Spinal cord (tissue), 10 donors: ENCODE data around the gene ARMCX5. TPM values are rescaled to one million over a fixed set of nuclear protein-coding genes. Genes with fewer than 3 reads are reported as not detected.

Experiments
- DNase-seq, 6 donors: peaks; one replicate each; pipeline versions ENCODE4 v3.0.0 to v3.0.0-alpha.2; 2013 to 2015; ENCODE audit warnings: low spot score in 6 of 6, low read depth in 4 of 6
- H3K27ac ChIP-seq: one replicate; pipeline ENCODE4 v1.5.1; 2013; ENCODE audit warnings: low read depth, low read length, control low read depth
- H3K27me3 ChIP-seq: one replicate; pipeline ENCODE4 v1.6.1; 2013; ENCODE audit warnings: low read length; ENCODE audit not compliant: control insufficient read depth, insufficient read depth
- H3K36me3 ChIP-seq: one replicate; pipeline ENCODE4 v1.6.1; 2013; ENCODE audit warnings: low read length; ENCODE audit not compliant: control insufficient read depth, insufficient read depth
- H3K4me1 ChIP-seq: one replicate; pipeline ENCODE4 v1.6.1; 2013; ENCODE audit warnings: low read length; ENCODE audit not compliant: control insufficient read depth, insufficient read depth
- H3K4me3 ChIP-seq: one replicate; pipeline ENCODE4 v1.5.1; 2013; ENCODE audit warnings: low read depth, low read length, control low read depth
- H3K9me3 ChIP-seq: one replicate; pipeline ENCODE4 v1.6.1; 2013; ENCODE audit warnings: low read length; ENCODE audit not compliant: control insufficient read depth, insufficient read depth
- WGBS: methylation state at CpG from one replicate; pipeline ENCODE4 v1.1.5; 2013; ENCODE audit warnings: missing lambda C conversion rate; ENCODE audit not compliant: insufficient coverage; 5-methylcytosine and 5-hydroxymethylcytosine counted together
- long read RNA-seq, 4 donors: transcript quantifications; one replicate each; lab custom pipeline, GENCODE V29; 2026
- polyA plus RNA-seq, 2 donors: library from polyadenylated mRNA; unstranded; fragments of 120-200 nt; gene quantifications; one replicate each; pipeline ENCODE4 v1.2.1, GENCODE V29; 2013; ENCODE audit not compliant: insufficient read length in 2 of 2
- total RNA-seq, 2 donors: library from RNA; depleted of rRNA in 1 of 2; stranded (reverse); fragments of 120-200 nt in 1 of 2; fragments of >200 nt in 1 of 2; gene quantifications; one replicate each; pipeline versions ENCODE4 v1.2.3 to v1.2.4, GENCODE V29; 2013 to 2014
- donor health status: healthy.

ARMCX5 gene
- 10 to 100 TPM; 21.7 to 25.2 TPM for total RNA-seq
- polyA plus RNA-seq = 1 to 10 TPM; 7.4 to 9.9 TPM
- long read RNA-seq, donor 1, full-length matches to known transcripts = 13 of 13 reads
- long read RNA-seq, donor 1, partial matches to known transcripts = 0 of 13 reads
- long read RNA-seq, donor 1, other reads (novel, unspliced or antisense) = 0 of 13 reads
- long read RNA-seq, donor 2, full-length matches to known transcripts = 5 of 5 reads
- long read RNA-seq, donor 2, partial matches to known transcripts = 0 of 5 reads
- long read RNA-seq, donor 2, other reads (novel, unspliced or antisense) = 0 of 5 reads
- long read RNA-seq, donor 3, full-length matches to known transcripts = 7 of 7 reads
- long read RNA-seq, donor 3, partial matches to known transcripts = 0 of 7 reads
- long read RNA-seq, donor 3, other reads (novel, unspliced or antisense) = 0 of 7 reads
- long read RNA-seq, donor 4, full-length matches to known transcripts = 34 of 34 reads
- long read RNA-seq, donor 4, partial matches to known transcripts = 0 of 34 reads
- long read RNA-seq, donor 4, other reads (novel, unspliced or antisense) = 0 of 34 reads

DNA sequence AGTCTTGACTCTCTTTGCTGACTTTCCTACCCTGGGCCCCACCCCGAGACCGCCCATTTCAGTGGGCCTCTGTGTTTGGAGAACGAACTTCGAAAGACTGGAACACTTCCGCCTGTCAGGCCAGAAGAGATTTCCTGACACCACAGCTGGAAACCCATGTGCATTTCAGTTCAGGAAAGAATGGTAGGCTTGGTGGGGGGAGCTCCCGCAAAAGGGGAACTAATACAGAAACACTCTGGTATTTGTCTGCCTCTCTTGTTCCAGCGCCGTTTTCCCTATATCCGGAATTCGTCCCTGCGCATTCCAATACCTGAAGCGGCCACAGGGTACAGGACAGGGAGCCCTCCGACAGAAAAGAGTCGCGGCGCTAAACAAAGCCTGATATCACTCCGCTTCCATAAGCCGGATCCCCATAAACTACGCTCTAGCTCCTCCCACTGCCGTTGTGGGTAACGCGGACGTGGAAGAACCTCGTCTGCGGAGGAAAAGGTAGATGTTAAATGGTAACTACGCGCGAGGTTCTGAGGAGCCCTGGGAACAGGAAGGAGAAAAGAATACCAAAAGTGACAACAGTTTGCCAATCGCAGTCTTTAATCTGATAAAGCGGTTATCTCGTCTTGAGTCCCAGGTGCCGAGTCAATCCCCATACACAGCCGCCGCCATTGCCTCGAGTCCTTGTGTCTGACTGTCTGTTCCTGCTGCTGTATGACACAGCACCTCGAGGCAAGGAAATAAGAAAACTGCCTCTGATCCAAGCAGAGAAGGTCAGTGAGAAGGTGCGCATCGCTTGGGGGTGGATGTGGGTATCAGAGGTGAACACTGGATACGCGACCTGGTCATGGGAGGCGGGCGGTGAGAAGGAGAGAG, at the start of gene ARMCX5:
Gene ARMCX5 (plus strand): TSS at position 432 of the 867 bp plus-strand sequence. CDS start 2,627 bp downstream, outside the sequence.
- Histone ChIP-seq H3K4me1 (no peaks in the 10 kb centered on the region), H3K27me3 (no peaks in the 10 kb centered on the region), H3K4me3 (peak within 1 kb of the TSS; percentile 58), H3K36me3 (no peaks in the 10 kb centered on the region), H3K27ac (peak within 1 kb of the TSS; percentile 80), H3K9me3 (no peaks in the 10 kb centered on the region)
- WGBS = 27% methylated on average over 20 of the region's 42 CpGs
- peak; percentile 60 to 96 (median 77) for DNase-seq

DNA sequence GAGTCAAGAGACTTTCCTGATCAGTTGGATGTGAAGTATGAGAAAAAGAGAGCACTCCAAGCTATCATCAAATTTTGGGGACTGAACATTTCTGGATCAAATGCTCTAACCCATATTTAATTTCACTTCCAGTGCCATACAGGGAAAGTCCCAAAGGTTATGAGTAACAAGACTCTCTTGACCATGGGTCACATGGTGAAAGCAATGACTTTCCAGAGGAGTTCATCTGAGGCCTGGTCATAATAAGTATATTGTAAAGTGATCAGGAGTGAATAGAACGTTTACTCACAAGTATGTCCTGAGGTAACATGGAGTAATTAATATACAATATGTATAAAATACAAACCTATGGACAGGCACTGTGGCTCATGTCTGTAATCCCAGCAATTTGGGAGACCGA, 40.7 kb upstream of the ARMCX5 start:
- WGBS = no CpG with 5 or more reads among the region's 2 CpGs
- H3K36me3 ChIP-seq = no peaks in the 10 kb centered on the region
- no peak for DNase-seq
- no peak overlapping the region for H3K27ac ChIP-seq
- H3K4me3 ChIP-seq = no peak overlapping the region
- H3K9me3 ChIP-seq = no peaks in the 10 kb centered on the region
- peaks cover 3% of the 10 kb centered on the region for H3K27me3 ChIP-seq
- H3K4me1 ChIP-seq = no peaks in the 10 kb centered on the region

DNA sequence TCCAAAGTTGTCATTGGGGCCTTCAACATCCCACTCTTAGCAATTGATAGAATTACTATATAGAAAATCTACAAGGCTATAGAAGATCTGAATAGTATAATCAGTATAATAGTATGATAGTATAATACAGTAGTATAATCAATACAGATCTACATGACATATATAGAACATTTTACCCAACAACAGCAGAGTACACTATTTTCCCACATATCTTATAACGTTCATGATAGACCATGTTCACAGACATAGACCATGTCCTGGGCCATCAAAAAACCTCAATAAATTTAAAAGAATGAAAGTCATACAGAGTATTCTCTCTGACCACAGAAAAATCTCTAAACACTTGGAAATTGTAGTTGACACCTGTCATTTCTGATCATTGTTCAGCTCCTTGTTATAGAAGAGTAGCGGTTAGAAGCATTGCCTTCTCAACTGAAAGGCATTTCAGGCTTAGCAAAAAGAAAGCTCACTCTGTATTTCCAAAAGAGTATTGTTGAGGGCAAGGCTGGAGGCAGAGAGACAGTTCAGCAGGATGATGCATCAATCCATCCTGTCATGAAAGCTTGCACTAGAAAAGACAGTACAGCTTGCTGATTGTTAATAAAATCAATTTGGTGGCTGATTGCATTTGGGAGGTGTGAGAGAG, 38.8 kb upstream of the ARMCX5 start:
- H3K27ac ChIP-seq = no peak overlapping the region
- H3K4me1 ChIP-seq = no peaks in the 10 kb centered on the region
- H3K36me3 ChIP-seq = no peaks in the 10 kb centered on the region
- 14% methylated on average over 1 of the region's 2 CpGs for WGBS
- peaks cover 3% of the 10 kb centered on the region for H3K27me3 ChIP-seq
- DNase-seq = no peak
- no peaks in the 10 kb centered on the region for H3K9me3 ChIP-seq
- no peak overlapping the region for H3K4me3 ChIP-seq

DNA sequence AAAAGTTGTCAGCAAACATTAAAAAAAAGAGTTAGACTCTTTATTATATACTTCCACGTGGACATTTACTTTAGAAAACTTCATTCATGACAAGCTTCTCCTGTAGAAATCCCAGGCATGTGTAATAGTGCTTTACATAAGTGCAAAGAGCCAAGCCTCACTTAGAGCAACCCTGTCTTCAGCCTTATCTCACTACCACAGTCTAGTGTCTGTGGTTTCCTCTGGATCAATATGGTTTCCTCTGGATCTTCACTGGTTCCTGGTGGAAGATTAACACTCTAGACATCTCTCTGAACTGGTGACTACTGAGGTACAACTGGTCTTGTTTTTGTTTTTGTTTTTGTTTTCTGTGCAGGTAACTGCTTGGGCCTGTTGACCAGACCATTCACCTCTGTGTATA, 18.4 kb upstream of the ARMCX5 start:
- Histone ChIP-seq H3K9me3 (no peaks in the 10 kb centered on the region), H3K36me3 (no peaks in the 10 kb centered on the region), H3K27ac (no peak overlapping the region), H3K27me3 (peaks cover 3% of the 10 kb centered on the region), H3K4me1 (no peaks in the 10 kb centered on the region), H3K4me3 (no peak overlapping the region)
- DNase-seq = no peak
- WGBS = no CpG with 5 or more reads among the region's 1 CpG

DNA sequence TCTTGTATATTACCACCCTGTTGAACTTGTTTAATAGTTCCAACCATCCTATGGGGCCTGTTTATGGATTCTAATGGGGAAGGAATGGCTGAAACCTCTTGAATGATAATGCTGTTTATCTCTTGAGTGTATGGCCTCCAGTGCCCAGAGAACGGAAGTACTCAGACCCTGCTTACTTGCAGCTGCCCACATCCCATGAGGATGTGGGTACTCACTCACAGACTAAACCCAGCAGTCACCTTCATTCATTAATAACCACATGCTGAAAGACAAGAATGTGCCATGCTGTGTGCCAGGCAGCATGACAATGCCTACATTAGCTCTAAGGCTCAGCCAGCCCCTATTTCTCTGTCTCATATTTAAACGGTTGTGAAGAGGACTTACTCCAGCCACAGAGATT, 5.9 kb upstream of the ARMCX5 start:
- Histone ChIP-seq H3K4me1 (no peaks in the 10 kb centered on the region), H3K36me3 (no peaks in the 10 kb centered on the region), H3K27ac (no peak overlapping the region), H3K9me3 (no peaks in the 10 kb centered on the region), H3K4me3 (no peak overlapping the region), H3K27me3 (no peaks in the 10 kb centered on the region)
- WGBS = 69% methylated on average over 2 of the region's 2 CpGs
- DNase-seq = no peak

DNA sequence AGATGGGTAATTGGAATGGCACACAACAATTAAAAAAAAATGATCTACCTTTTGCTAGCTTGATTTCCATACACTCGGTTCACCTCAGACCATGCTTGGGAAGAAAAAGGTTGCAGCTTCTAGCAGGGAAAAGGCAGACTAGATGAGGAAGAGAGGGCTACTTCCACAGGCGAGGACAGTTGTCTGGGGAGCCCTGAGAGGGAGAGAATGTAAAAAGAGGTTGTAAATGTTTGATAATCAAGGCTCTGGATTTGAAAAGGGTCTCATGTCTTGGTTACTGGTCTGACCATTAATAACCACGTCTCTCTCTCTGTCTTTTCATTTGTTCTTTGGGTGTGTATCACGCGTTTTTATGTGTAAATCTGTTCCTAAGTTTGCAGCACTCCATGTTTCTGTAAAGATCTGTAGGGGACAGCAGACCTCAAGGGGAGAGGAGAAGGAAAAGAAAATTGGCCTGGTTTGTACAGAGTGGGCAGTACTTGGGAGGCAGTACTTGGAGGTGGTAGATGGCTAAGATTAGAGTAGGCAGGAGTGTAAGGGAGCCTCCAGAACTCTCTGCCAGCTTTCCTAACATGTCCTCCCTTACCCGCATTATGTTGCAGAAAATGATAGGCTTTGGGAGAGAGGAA, 750 bp downstream of the ARMCX5 start:
- H3K4me1 ChIP-seq = no peaks in the 10 kb centered on the region
- peak overlapping the region; percentile 80 for H3K27ac ChIP-seq
- WGBS = 0% methylated on average over 3 of the region's 6 CpGs
- H3K4me3 ChIP-seq = peak overlapping the region; percentile 58
- H3K9me3 ChIP-seq = no peaks in the 10 kb centered on the region
- DNase-seq = peak in 4 of 6 donors; percentile 8 to 52 (median 24)
- H3K27me3 ChIP-seq = no peaks in the 10 kb centered on the region
- no peaks in the 10 kb centered on the region for H3K36me3 ChIP-seq

DNA sequence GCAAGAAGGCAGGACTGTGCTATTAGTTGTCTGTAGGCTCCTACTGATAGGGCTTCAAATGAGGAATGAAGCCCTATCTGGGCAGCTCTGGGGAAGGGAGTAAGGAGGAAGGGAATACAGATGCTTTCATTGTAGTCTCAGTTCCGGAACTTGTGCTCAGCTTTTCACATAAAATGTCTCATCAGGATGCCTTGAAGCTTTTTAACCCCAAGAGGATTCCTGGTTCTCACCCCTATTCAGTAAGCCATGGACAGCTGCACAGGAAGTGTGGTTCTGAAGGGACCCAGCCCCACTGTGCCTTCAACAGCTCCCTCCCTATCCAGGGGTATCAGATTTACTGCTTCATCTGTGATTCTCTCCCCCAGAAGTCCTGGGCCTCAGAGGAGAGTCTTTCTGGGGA, 5.0 kb downstream of the ARMCX5 start:
- Histone ChIP-seq H3K27me3 (no peaks in the 10 kb centered on the region), H3K4me3 (no peak overlapping the region)

DNA sequence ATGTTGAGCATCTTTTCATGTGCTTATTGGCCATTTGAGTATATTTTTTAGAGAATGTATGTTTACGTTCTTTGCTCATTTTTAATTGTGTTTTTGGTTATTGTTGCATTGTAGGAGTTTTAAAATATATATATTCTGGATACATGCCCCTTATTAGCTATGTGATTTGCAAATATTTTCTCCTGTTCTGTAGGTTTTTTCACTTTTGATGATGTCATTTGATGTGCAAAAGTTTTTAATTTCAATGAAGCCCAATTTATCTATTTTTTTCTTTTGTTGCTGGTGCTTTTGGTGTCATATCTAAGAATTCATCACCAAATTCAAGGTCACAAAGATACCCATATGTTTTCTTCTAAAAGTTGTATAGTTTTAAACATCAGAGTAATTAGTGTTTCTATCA, 6.8 kb downstream of the ARMCX5 start:
- WGBS = no CpG with 5 or more reads among the region's 1 CpG

More for the DNA sequence above, 5.0 kb downstream of the ARMCX5 start:
- WGBS = 50% methylated on average over 1 of the region's 1 CpG
- no peak overlapping the region for H3K27ac ChIP-seq
- H3K9me3 ChIP-seq = no peaks in the 10 kb centered on the region
- no peak for DNase-seq
- H3K36me3 ChIP-seq = no peaks in the 10 kb centered on the region
- H3K4me1 ChIP-seq = no peaks in the 10 kb centered on the region

DNA sequence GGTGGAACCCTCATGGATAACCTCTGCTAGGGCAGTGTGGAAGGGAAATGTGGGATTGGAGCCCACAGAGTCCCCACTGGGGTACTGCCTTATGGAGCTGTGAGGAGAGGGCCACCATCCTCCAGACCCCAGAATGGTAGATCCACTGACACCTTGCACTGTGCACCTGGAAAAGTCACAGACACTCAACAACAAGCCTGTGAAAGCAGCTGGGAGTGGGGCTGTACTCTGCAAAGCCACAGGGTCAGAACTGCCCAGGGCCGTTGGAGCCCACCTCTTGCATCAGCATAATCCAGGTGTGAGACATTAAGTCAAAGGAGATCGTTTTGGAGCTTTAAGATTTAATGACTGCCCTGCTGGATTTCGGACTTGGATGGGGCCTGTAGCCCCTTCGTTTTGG, 11.6 kb downstream of the ARMCX5 start:
- Histone ChIP-seq H3K9me3 (no peaks in the 10 kb centered on the region), H3K27me3 (no peaks in the 10 kb centered on the region), H3K4me3 (no peak overlapping the region), H3K27ac (no peak overlapping the region), H3K36me3 (no peaks in the 10 kb centered on the region), H3K4me1 (no peaks in the 10 kb centered on the region)
- no peak for DNase-seq
- 74% methylated on average over 3 of the region's 4 CpGs for WGBS

More for the DNA sequence above, 6.8 kb downstream of the ARMCX5 start:
- Histone ChIP-seq H3K36me3 (no peaks in the 10 kb centered on the region), H3K9me3 (no peaks in the 10 kb centered on the region), H3K4me1 (no peaks in the 10 kb centered on the region), H3K27me3 (no peaks in the 10 kb centered on the region), H3K27ac (no peak overlapping the region), H3K4me3 (no peak overlapping the region)
- DNase-seq = no peak
